T follicular helper cell (primary cell): ENCODE measurements around the gene ZC3H12C.
"Not testable (repeated sequence)": the region's sequence is repeated elsewhere in the genome, so short reads cannot be mapped to it uniquely, and the experiment has no call there.

ENCODE experiments used
- DNase-seq: peaks from one replicate; pipeline ENCODE4 v3.0.0-alpha.2; 2020; ENCODE audit warnings: low read depth

The ZC3H12C gene

GRCh38 chr11:110185121-110185591 lies 92.0 kb downstream of the ZC3H12C start:
- DNase-seq, result no peak

GRCh38 chr11:110185599-110185998 lies 92.4 kb downstream of the ZC3H12C start:
- no peak for DNase-seq

- no peak for DNase-seq
Observed at GRCh38 chr11:110186456-110186855, 93.3 kb downstream of the ZC3H12C start.

- no peak for DNase-seq
Observed at GRCh38 chr11:110186867-110187266, 93.7 kb downstream of the ZC3H12C start.

- no peak for DNase-seq
Observed at GRCh38 chr11:110187731-110188130, 94.5 kb downstream of the ZC3H12C start.

- DNase-seq, result no peak
Observed at GRCh38 chr11:110190885-110191284, 97.7 kb downstream of the ZC3H12C start.

- DNase-seq, result not testable (repeated sequence)
Observed at GRCh38 chr11:110192604-110193282, 99.6 kb downstream of the ZC3H12C start.

GRCh38 chr11:110194211-110194766 lies 101.1 kb downstream of the ZC3H12C start:
- not testable (repeated sequence) for DNase-seq

GRCh38 chr11:110196241-110196754 lies 103.1 kb downstream of the ZC3H12C start:
- DNase-seq, result no peak

- DNase-seq, result no peak
Observed at GRCh38 chr11:110196884-110197420, 103.8 kb downstream of the ZC3H12C start.

GRCh38 chr11:110198031-110198729 lies 105.0 kb downstream of the ZC3H12C start:
- DNase-seq, result no peak

- no peak for DNase-seq
Observed at GRCh38 chr11:110199184-110199981, 106.2 kb downstream of the ZC3H12C start.

- DNase-seq, result no peak
Observed at GRCh38 chr11:110200241-110200640, 107.0 kb downstream of the ZC3H12C start.

GRCh38 chr11:110200836-110201235 lies 107.6 kb downstream of the ZC3H12C start:
- no peak for DNase-seq

GRCh38 chr11:110207123-110207522 lies 113.9 kb downstream of the ZC3H12C start:
- no peak for DNase-seq

- not testable (repeated sequence) for DNase-seq
Observed at GRCh38 chr11:110208678-110209312, 115.6 kb downstream of the ZC3H12C start.

GRCh38 chr11:110209313-110209694 lies 116.1 kb downstream of the ZC3H12C start:
- not testable (repeated sequence) for DNase-seq

GRCh38 chr11:110217223-110217877 lies 124.2 kb downstream of the ZC3H12C start:
- DNase-seq, result no peak

- DNase-seq, result no peak
Observed at GRCh38 chr11:110217936-110218335, 124.7 kb downstream of the ZC3H12C start.

- no peak for DNase-seq
Observed at GRCh38 chr11:110219006-110219785, 126.0 kb downstream of the ZC3H12C start.
